ENCODE data around the gene RASAL2.
"Not testable (repeated sequence)": the region's sequence is repeated elsewhere in the genome, so short reads cannot be mapped to it uniquely, and the experiment has no call there.

Gene RASAL2

GRCh38 chr1:178243119-178243518 is 149.2 kb downstream of the RASAL2 start:
- no peak for TF ChIP-seq CTCF (IDR thresholded peaks at IDR 0.05; ENCODE audit: low read depth, low read length)
- TF ChIP-seq EZH2phosphoT487 (IDR thresholded peaks at IDR 0.05; ENCODE audit: low read depth): no peak
- Histone ChIP-seq H3K4me3 (ENCODE audit: low read length) (no peak overlapping the region), H3K4me2 (ENCODE audit: low read length) (no peak overlapping the region), H3K79me2 (ENCODE audit: low read length) (no peaks in the 10 kb centered on the region), H3K27ac (ENCODE audit: low read length) (no peak overlapping the region), H4K20me1 (ENCODE audit: insufficient read depth, low read length) (no peaks in the 10 kb centered on the region), H3K36me3 (replicated peaks; ENCODE audit: low read depth, low read length) (no peaks in the 10 kb centered on the region), H3K27me3 (ENCODE audit: low read depth, low read length) (no peaks in the 10 kb centered on the region), H3K4me1 (ENCODE audit: low read length) (no peaks in the 10 kb centered on the region), H3K9me3 (ENCODE audit: insufficient read depth, low read length) (no peaks in the 10 kb centered on the region), H3K9ac (ENCODE audit: low read length) (no peak overlapping the region), H2AFZ (ENCODE audit: low read depth, low read length) (no peak overlapping the region)

GRCh38 chr1:178243890-178244289 is 150.0 kb downstream of the RASAL2 start:
- no peak overlapping the region for H3K4me3 ChIP-seq (ENCODE audit: low read length)
- H4K20me1 ChIP-seq (ENCODE audit: insufficient read depth, low read length): no peaks in the 10 kb centered on the region
- no peak overlapping the region for H3K9ac ChIP-seq (ENCODE audit: low read length)
- H3K27ac ChIP-seq (ENCODE audit: low read length): no peak overlapping the region
- H3K4me2 ChIP-seq (ENCODE audit: low read length): no peak overlapping the region
- no peaks in the 10 kb centered on the region for H3K4me1 ChIP-seq (ENCODE audit: low read length)
- TF ChIP-seq EZH2phosphoT487 (IDR thresholded peaks at IDR 0.05; ENCODE audit: low read depth) (no peak), CTCF (IDR thresholded peaks at IDR 0.05; ENCODE audit: low read depth, low read length) (no peak)
- H2AFZ ChIP-seq (ENCODE audit: low read depth, low read length): no peak overlapping the region
- no peaks in the 10 kb centered on the region for H3K9me3 ChIP-seq (ENCODE audit: insufficient read depth, low read length)
- H3K27me3 ChIP-seq (ENCODE audit: low read depth, low read length): no peaks in the 10 kb centered on the region
- no peaks in the 10 kb centered on the region for H3K79me2 ChIP-seq (ENCODE audit: low read length)
- no peaks in the 10 kb centered on the region for H3K36me3 ChIP-seq (replicated peaks; ENCODE audit: low read depth, low read length)

- not testable (repeated sequence) for H3K79me2 ChIP-seq (ENCODE audit: low read length); H3K4me3 ChIP-seq (ENCODE audit: low read length); H3K4me2 ChIP-seq (ENCODE audit: low read length); H3K27ac ChIP-seq (ENCODE audit: low read length); H3K36me3 ChIP-seq (replicated peaks; ENCODE audit: low read depth, low read length); H4K20me1 ChIP-seq (ENCODE audit: insufficient read depth, low read length); H3K27me3 ChIP-seq (ENCODE audit: low read depth, low read length); H3K9ac ChIP-seq (ENCODE audit: low read length); H2AFZ ChIP-seq (ENCODE audit: low read depth, low read length); H3K4me1 ChIP-seq (ENCODE audit: low read length); H3K9me3 ChIP-seq (ENCODE audit: insufficient read depth, low read length)
Observed at GRCh38 chr1:178248284-178248683, 154.4 kb downstream of the RASAL2 start.

- H3K9me3 ChIP-seq (ENCODE audit: insufficient read depth, low read length); H3K4me1 ChIP-seq (ENCODE audit: low read length); H4K20me1 ChIP-seq (ENCODE audit: insufficient read depth, low read length); H3K4me3 ChIP-seq (ENCODE audit: low read length); H3K27me3 ChIP-seq (ENCODE audit: low read depth, low read length); H3K36me3 ChIP-seq (replicated peaks; ENCODE audit: low read depth, low read length); H2AFZ ChIP-seq (ENCODE audit: low read depth, low read length); H3K79me2 ChIP-seq (ENCODE audit: low read length); H3K4me2 ChIP-seq (ENCODE audit: low read length); H3K27ac ChIP-seq (ENCODE audit: low read length); H3K9ac ChIP-seq (ENCODE audit: low read length): not testable (repeated sequence)
Observed at GRCh38 chr1:178253581-178253980, 159.7 kb downstream of the RASAL2 start.

GRCh38 chr1:178254433-178254832 is 160.5 kb downstream of the RASAL2 start:
- no peaks in the 10 kb centered on the region for H3K27me3 ChIP-seq (ENCODE audit: low read depth, low read length)
- H3K27ac ChIP-seq (ENCODE audit: low read length): no peak overlapping the region
- H3K9me3 ChIP-seq (ENCODE audit: insufficient read depth, low read length): no peaks in the 10 kb centered on the region
- H4K20me1 ChIP-seq (ENCODE audit: insufficient read depth, low read length): no peaks in the 10 kb centered on the region
- H3K4me1 ChIP-seq (ENCODE audit: low read length): peaks cover 8% of the 10 kb centered on the region
- H3K4me3 ChIP-seq (ENCODE audit: low read length): no peak overlapping the region
- no peaks in the 10 kb centered on the region for H3K36me3 ChIP-seq (replicated peaks; ENCODE audit: low read depth, low read length)
- no peak overlapping the region for H2AFZ ChIP-seq (ENCODE audit: low read depth, low read length)
- no peak overlapping the region for H3K4me2 ChIP-seq (ENCODE audit: low read length)
- no peak overlapping the region for H3K9ac ChIP-seq (ENCODE audit: low read length)
- TF ChIP-seq EZH2phosphoT487 (IDR thresholded peaks at IDR 0.05; ENCODE audit: low read depth): no peak
- no peak for TF ChIP-seq CTCF (IDR thresholded peaks at IDR 0.05; ENCODE audit: low read depth, low read length)
- H3K79me2 ChIP-seq (ENCODE audit: low read length): no peaks in the 10 kb centered on the region
